IMR-90 (cell line): ENCODE measurements around the gene CDC45. TPM values are rescaled to one million over a fixed set of nuclear protein-coding genes. Genes with fewer than 3 reads are reported as not detected.

Source experiments
- ATAC-seq: fragments of 200-7000 bp; cut with Tn5 transposase; 2 replicates; pipeline ENCODE4 v1.9.1; 2020; ENCODE audit warnings: low read depth, mild to moderate bottlenecking, moderate library complexity
- BruUV-seq: library from RNA; stranded (reverse); fragments of 400-500 nt; replicated peaks from 2 replicates; lab custom pipeline; 2021; lab: Mats Ljungman, UMichigan
- CTCF ChIA-PET: fragments of 300-600 bp; formaldehyde crosslinking; extraction: SDS; loops from one replicate; lab custom pipeline; 2021; ENCODE audit warnings: antibody characterized with exemption; lab: Yijun Ruan, JAX
- POLR2A ChIA-PET: fragments of 300-600 bp; sonication (Branson Sonifier 250); formaldehyde crosslinking; loops from one replicate; lab custom pipeline; 2022; ENCODE audit warnings: antibody characterized with exemption; ENCODE audit not compliant: unreplicated experiment; lab: Charles Lee
- DNase-seq: peaks from one replicate; pipeline ENCODE4 v3.0.0; 2013
- H2AFZ ChIP-seq: replicated peaks from 2 replicates; pipeline ENCODE3; 2013; ENCODE audit warnings: low read length, mild to moderate bottlenecking; ENCODE audit not compliant: poor library complexity
- H2AK5ac ChIP-seq: 2 replicates; pipeline ENCODE4 v1.6.1; 2013; ENCODE audit warnings: low read depth, low read length, inconsistent platforms
- H2AK9ac ChIP-seq: replicated peaks from 2 replicates; pipeline ENCODE3; 2013; ENCODE audit warnings: mild to moderate bottlenecking, low read depth, low read length, moderate library complexity; ENCODE audit not compliant: poor library complexity
- H2BK120ac ChIP-seq: 2 replicates; pipeline ENCODE4 v1.6.1; 2013; ENCODE audit warnings: low read depth, low read length, inconsistent platforms
- H2BK15ac ChIP-seq: 3 replicates; pipeline ENCODE4 v1.6.1; 2013; ENCODE audit warnings: low read depth, low read length, inconsistent platforms
- H2BK20ac ChIP-seq: 2 replicates; pipeline ENCODE4 v1.6.1; 2013; ENCODE audit warnings: low read depth, mild to moderate bottlenecking, inconsistent platforms, low read length, moderate library complexity
- H2BK5ac ChIP-seq: 2 replicates; pipeline ENCODE4 v1.6.1; 2013; ENCODE audit warnings: mild to moderate bottlenecking, low read depth, low read length, inconsistent platforms; ENCODE audit not compliant: poor library complexity, severe bottlenecking
- H3K14ac ChIP-seq: replicated peaks from 2 replicates; pipeline ENCODE4 v1.6.1; 2013; ENCODE audit warnings: low read depth, low read length, inconsistent platforms
- H3K18ac ChIP-seq: 2 replicates; pipeline ENCODE4 v1.6.1; 2013; ENCODE audit warnings: low read depth, low read length, control low read depth
- H3K23ac ChIP-seq: 2 replicates; pipeline ENCODE4 v1.6.1; 2013; ENCODE audit warnings: low read depth, low read length, inconsistent platforms
- H3K27ac ChIP-seq: 2 replicates; pipeline ENCODE4 v1.5.1; 2013; ENCODE audit warnings: mild to moderate bottlenecking, control low read depth, low read length; ENCODE audit not compliant: insufficient read depth
- H3K27me3 ChIP-seq: 2 replicates; pipeline ENCODE4 v1.6.1; 2013; ENCODE audit warnings: low read length; ENCODE audit not compliant: control insufficient read depth, insufficient read depth
- H3K36me3 ChIP-seq: 2 replicates; pipeline ENCODE4 v1.6.1; 2013; ENCODE audit warnings: low read length, mixed read lengths; ENCODE audit not compliant: control insufficient read depth, insufficient read depth
- H3K4ac ChIP-seq: 2 replicates; pipeline ENCODE4 v1.6.1; 2013; ENCODE audit warnings: low read depth, low read length, inconsistent platforms
- H3K4me1 ChIP-seq: 2 replicates; pipeline ENCODE4 v1.6.1; 2013; ENCODE audit warnings: low read length, mixed read lengths; ENCODE audit not compliant: control insufficient read depth, insufficient read depth
- H3K4me2 ChIP-seq: 2 replicates; pipeline ENCODE4 v1.6.1; 2013; ENCODE audit warnings: low read depth, mild to moderate bottlenecking, control low read depth, low read length, moderate library complexity
- H3K4me3 ChIP-seq: 2 replicates; pipeline ENCODE4 v1.5.1; 2013; ENCODE audit warnings: low read depth, mild to moderate bottlenecking, control low read depth, low read length, moderate library complexity; ENCODE audit not compliant: insufficient read depth
- H3K56ac ChIP-seq: 2 replicates; pipeline ENCODE4 v1.6.1; 2013; ENCODE audit warnings: low read length, inconsistent platforms; ENCODE audit not compliant: insufficient read depth; ENCODE audit errors: extremely low read depth
- H3K79me1 ChIP-seq, 2 experiments: 2 replicates each; pipeline ENCODE4 v1.6.1; 2013; ENCODE audit warnings: low read length in 2 of 2, inconsistent platforms in 1 of 2, low read depth in 1 of 2
- H3K9ac ChIP-seq: 2 replicates; pipeline ENCODE4 v1.6.1; 2013; ENCODE audit warnings: low read depth, low read length, control low read depth
- H3K9me1 ChIP-seq: 2 replicates; pipeline ENCODE4 v1.6.1; 2013; ENCODE audit warnings: low read length, inconsistent platforms; ENCODE audit not compliant: insufficient read depth
- H3K9me3 ChIP-seq: 2 replicates; pipeline ENCODE4 v1.6.1; 2013; ENCODE audit warnings: low read length; ENCODE audit not compliant: control insufficient read depth, insufficient read depth
- H4K20me1 ChIP-seq: 2 replicates; pipeline ENCODE4 v1.6.1; 2013; ENCODE audit warnings: low read length, inconsistent platforms; ENCODE audit not compliant: insufficient read depth
- H4K5ac ChIP-seq: 2 replicates; pipeline ENCODE4 v1.6.1; 2013; ENCODE audit warnings: mild to moderate bottlenecking, low read depth, low read length, control low read depth
- H4K8ac ChIP-seq, 2 experiments: 2 replicates each; pipeline ENCODE4 v1.6.1; 2013; ENCODE audit warnings: low read depth in 2 of 2, low read length in 2 of 2, control low read depth in 1 of 2, inconsistent platforms in 1 of 2
- H4K91ac ChIP-seq: 2 replicates; pipeline ENCODE4 v1.6.1; 2013; ENCODE audit warnings: low read depth, low read length, inconsistent platforms; ENCODE audit not compliant: insufficient read depth
- BHLHE40 ChIP-seq: fragments of 150-350 bp; IDR thresholded peaks from 2 replicates; pipeline ENCODE4 v1.6.1; 2016; ENCODE audit warnings: mild to moderate bottlenecking, low read depth, low read length
- CEBPB ChIP-seq: IDR thresholded peaks from 2 replicates; pipeline ENCODE4 v1.6.1; 2012; ENCODE audit warnings: low read depth, low read length, improper control_type of control experiment
- CHD1 ChIP-seq: IDR thresholded peaks from 2 replicates; pipeline ENCODE4 v1.6.1; 2012; ENCODE audit warnings: low read depth, low read length, improper control_type of control experiment
- CTCF ChIP-seq: conservative IDR thresholded peaks from 2 replicates; pipeline ENCODE4 v1.5.1; 2012; ENCODE audit warnings: mild to moderate bottlenecking, low read depth, low read length, improper control_type of control experiment
- ELK1 ChIP-seq: fragments of 150-350 bp; IDR thresholded peaks from 2 replicates; pipeline ENCODE4 v1.6.1; 2016; ENCODE audit warnings: low read depth, mild to moderate bottlenecking, low read length, moderate library complexity, borderline replicate concordance
- FOS ChIP-seq: fragments of 150-350 bp; IDR thresholded peaks from 2 replicates; pipeline ENCODE4 v1.6.1; 2016; ENCODE audit warnings: low read depth, low read length
- MAFK ChIP-seq: IDR thresholded peaks from 2 replicates; pipeline ENCODE4 v1.6.1; 2012; ENCODE audit warnings: low read depth, low read length, improper control_type of control experiment
- MAZ ChIP-seq: IDR thresholded peaks from 2 replicates; pipeline ENCODE4 v1.6.1; 2012; ENCODE audit warnings: low read depth, mild to moderate bottlenecking, low read length, improper control_type of control experiment, moderate library complexity, borderline replicate concordance
- MXI1 ChIP-seq: IDR thresholded peaks from 2 replicates; pipeline ENCODE4 v1.6.1; 2012; ENCODE audit warnings: low read depth, mild to moderate bottlenecking, low read length, moderate library complexity, borderline replicate concordance
- NFE2L2 ChIP-seq: fragments of 150-350 bp; IDR thresholded peaks from 2 replicates; pipeline ENCODE4 v1.6.1; 2016; ENCODE audit warnings: low read depth, mild to moderate bottlenecking, low read length
- POLR2A ChIP-seq: IDR thresholded peaks from 2 replicates; pipeline ENCODE4 v1.6.1; 2012; ENCODE audit warnings: mild to moderate bottlenecking, low read depth, low read length
- RAD21 ChIP-seq: IDR thresholded peaks from 2 replicates; pipeline ENCODE4 v1.6.1; 2012; ENCODE audit warnings: low read length, improper control_type of control experiment
- RCOR1 ChIP-seq: IDR thresholded peaks from 2 replicates; pipeline ENCODE4 v1.6.1; 2012; ENCODE audit warnings: mild to moderate bottlenecking, low read length, improper control_type of control experiment; ENCODE audit not compliant: insufficient replicate concordance
- RFX5 ChIP-seq: IDR thresholded peaks from 2 replicates; pipeline ENCODE4 v1.8.0; 2012; ENCODE audit warnings: low read depth, mild to moderate bottlenecking, low read length, moderate library complexity
- SMC3 ChIP-seq: fragments of 150-350 bp; IDR thresholded peaks from 2 replicates; pipeline ENCODE4 v1.6.1; 2016; ENCODE audit warnings: low read depth, mild to moderate bottlenecking, antibody characterized with exemption, low read length, moderate library complexity
- USF2 ChIP-seq: fragments of 150-350 bp; IDR thresholded peaks from 2 replicates; pipeline ENCODE4 v1.6.1; 2017; ENCODE audit warnings: mild to moderate bottlenecking, antibody characterized with exemption, low read length, low read depth
- WGBS, 2 experiments: methylation state at CpG; one replicate each; pipeline versions ENCODE4 v1.1.5 to v1.1.7; 2013; ENCODE audit warnings: missing lambda C conversion rate in 2 of 2; ENCODE audit not compliant: insufficient read length in 1 of 2; ENCODE audit errors: extremely low coverage in 2 of 2; 5-methylcytosine and 5-hydroxymethylcytosine counted together
- dilution Hi-C: fragments of 300-500 bp; cut with HindIII; formaldehyde crosslinking; loops from one replicate; pipeline ENCODE4 v1.14.3; 2018; ENCODE audit warnings: low sequenced_read_pairs; ENCODE audit not compliant: unreplicated experiment
- in situ Hi-C: fragments of 300-500 bp; cut with MboI; formaldehyde crosslinking; loops from 3 replicates; pipeline ENCODE4 v1.14.3; 2019; ENCODE audit warnings: low sequenced_read_pairs, inconsistent platforms, mixed read lengths
- intact Hi-C: fragments of 100-400 bp; cut with micrococcal nuclease; formaldehyde crosslinking; loops from 2 replicates; pipeline ENCODE4 v1.10.0; 2022
- polyA plus RNA-seq, 3 experiments: library from polyadenylated mRNA; depleted of rRNA; stranded (reverse); fragments of >200 nt; gene quantifications; 2 replicates each; pipeline ENCODE4 v1.2.3, GENCODE V29; 2012; ENCODE audit warnings: low replicate concordance in 1 of 3
- total RNA-seq: library from RNA; depleted of rRNA; stranded (reverse); fragments of >200 nt; gene quantifications from 2 replicates; pipeline ENCODE4 v1.2.3, GENCODE V29; 2012

Gene CDC45
- total and polyA plus RNA-seq, 2 of the 4 experiments (the other 2 are of a cell fraction): 22.7 to 44.6 TPM

GRCh38 chr22:19550382-19550781 is 70.7 kb downstream of the CDC45 start:
- DNase-seq: no peak

More at GRCh38 chr22:19550382-19550781, 70.7 kb downstream of the CDC45 start:
- Histone ChIP-seq H3K9me1 (peaks cover under 1% of the 10 kb centered on the region; the same call in 1 of the 2 replicates), H3K56ac (no peak overlapping the region), H4K5ac (no peak overlapping the region), H3K79me1 (no peaks in the 10 kb centered on the region), H2BK20ac (no peak overlapping the region), H3K27ac (no peak overlapping the region), H3K14ac (no peak overlapping the region), H2AK5ac (no peak overlapping the region), H3K36me3 (no peaks in the 10 kb centered on the region), H4K20me1 (no peaks in the 10 kb centered on the region), H3K27me3 (peaks cover 3% of the 10 kb centered on the region; the same call in 1 of the 2 replicates), H3K4ac (no peak overlapping the region), H3K23ac (no peak overlapping the region), H3K4me3 (no peak overlapping the region), H4K91ac (no peak overlapping the region), H3K9me3 (peaks cover 2% of the 10 kb centered on the region; the same call in 1 of the 2 replicates), H4K8ac (no peak overlapping the region), H3K9ac (no peak overlapping the region), H3K4me2 (no peak overlapping the region), H3K4me1 (peaks cover 2% of the 10 kb centered on the region; the same call in 1 of the 2 replicates), H2BK120ac (no peak overlapping the region), H2AK9ac (no peak overlapping the region), H2BK15ac (no peak overlapping the region), H2AFZ (no peak overlapping the region), H2BK5ac (no peak overlapping the region), H3K18ac (no peak overlapping the region)
- no peak for ATAC-seq
- intact Hi-C loops: no loop called here
- POLR2A ChIA-PET: no interaction called here
- in situ Hi-C loops: no loop called here
- TF ChIP-seq USF2 (no peak), CEBPB (no peak), POLR2A (no peak), RAD21 (no peak), MAFK (no peak), MAZ (no peak), SMC3 (no peak), MXI1 (no peak), CTCF (no peak), RCOR1 (no peak), RFX5 (no peak), CHD1 (no peak), NFE2L2 (no peak), BHLHE40 (no peak), FOS (no peak), ELK1 (no peak)
- CTCF ChIA-PET: no interaction called here
- WGBS, 2 experiments: no CpG with 5 or more reads among the region's 7 CpGs
- dilution Hi-C loops: no loop called here
- BruUV-seq: no TSS peak
